MM.1S (cell line): ENCODE data around the gene AP5Z1.

Source experiments
- DNase-seq: peaks from one replicate; pipeline ENCODE4 v3.0.0-alpha.2; 2015
- H2AFZ ChIP-seq: fragments of 300-600 bp; sonication (generic); 2 replicates; pipeline ENCODE4 v1.6.0; 2016; ENCODE audit warnings: antibody characterized with exemption, low read length
- H3F3A ChIP-seq: fragments of 300-600 bp; sonication (generic); 2 replicates; pipeline ENCODE4 v1.6.1; 2016; ENCODE audit warnings: mild to moderate bottlenecking, antibody characterized with exemption, low read length, moderate library complexity, mixed read lengths; ENCODE audit not compliant: insufficient read depth
- H3K27ac ChIP-seq: fragments of 300-600 bp; sonication (generic); 2 replicates; pipeline ENCODE4 v1.5.1; 2016; ENCODE audit warnings: mild to moderate bottlenecking, low read length
- H3K27me3 ChIP-seq: fragments of 300-600 bp; sonication (generic); replicated peaks from 2 replicates; pipeline ENCODE4 v1.6.0; 2016; ENCODE audit warnings: low read length; ENCODE audit not compliant: insufficient read depth
- H3K36me3 ChIP-seq: fragments of 300-600 bp; sonication (generic); replicated peaks from 2 replicates; pipeline ENCODE4 v1.6.1; 2016; ENCODE audit warnings: mild to moderate bottlenecking, low read length, mixed read lengths; ENCODE audit not compliant: insufficient read depth
- H3K4me1 ChIP-seq: fragments of 300-600 bp; sonication (generic); 2 replicates; pipeline ENCODE4 v1.6.1; 2016; ENCODE audit warnings: low read length, mixed read lengths
- H3K4me2 ChIP-seq: fragments of 300-600 bp; sonication (generic); 2 replicates; pipeline ENCODE4 v1.6.0; 2016; ENCODE audit warnings: low read depth, low read length
- H3K4me3 ChIP-seq: fragments of 300-600 bp; sonication (generic); 2 replicates; pipeline ENCODE4 v1.5.1; 2016; ENCODE audit warnings: low read length, mixed read lengths
- H3K79me2 ChIP-seq: fragments of 300-600 bp; sonication (generic); 2 replicates; pipeline ENCODE4 v1.6.1; 2016; ENCODE audit warnings: mixed run types, low read length, mixed read lengths
- H3K9ac ChIP-seq: fragments of 300-600 bp; sonication (generic); 2 replicates; pipeline ENCODE4 v1.6.1; 2016; ENCODE audit warnings: low read length, mixed read lengths
- H3K9me2 ChIP-seq: fragments of 300-600 bp; sonication (generic); replicated peaks from 2 replicates; pipeline ENCODE4 v1.6.1; 2016; ENCODE audit warnings: mild to moderate bottlenecking, low read length, mixed read lengths; ENCODE audit not compliant: insufficient read depth
- H3K9me3 ChIP-seq: fragments of 300-600 bp; sonication (generic); replicated peaks from 2 replicates; pipeline ENCODE4 v1.6.1; 2016; ENCODE audit warnings: mild to moderate bottlenecking, low read length, mixed read lengths; ENCODE audit not compliant: insufficient read depth
- H4K20me1 ChIP-seq: fragments of 300-600 bp; sonication (generic); 2 replicates; pipeline ENCODE4 v1.6.1; 2016; ENCODE audit warnings: mild to moderate bottlenecking, low read length, moderate library complexity, mixed read lengths; ENCODE audit not compliant: insufficient read depth
- EZH2 ChIP-seq: fragments of 300-600 bp; sonication (generic); optimal IDR thresholded peaks from 2 replicates; pipeline ENCODE3; 2017; ENCODE audit warnings: low read depth, mild to moderate bottlenecking, antibody characterized with exemption, low read length, mixed read lengths
- EZH2phosphoT487 ChIP-seq: fragments of 300-600 bp; sonication (generic); IDR thresholded peaks from 2 replicates; pipeline ENCODE4 v1.6.1; 2018; ENCODE audit warnings: antibody characterized with exemption, low read length
- TF ChIP-seq, protein P1 (sequence below): fragments of 300-600 bp; sonication (generic); IDR thresholded peaks from 2 replicates; pipeline ENCODE4 v1.5.1; 2016; ENCODE audit warnings: antibody characterized with exemption, low read length, mixed read lengths

Gene AP5Z1

DNA sequence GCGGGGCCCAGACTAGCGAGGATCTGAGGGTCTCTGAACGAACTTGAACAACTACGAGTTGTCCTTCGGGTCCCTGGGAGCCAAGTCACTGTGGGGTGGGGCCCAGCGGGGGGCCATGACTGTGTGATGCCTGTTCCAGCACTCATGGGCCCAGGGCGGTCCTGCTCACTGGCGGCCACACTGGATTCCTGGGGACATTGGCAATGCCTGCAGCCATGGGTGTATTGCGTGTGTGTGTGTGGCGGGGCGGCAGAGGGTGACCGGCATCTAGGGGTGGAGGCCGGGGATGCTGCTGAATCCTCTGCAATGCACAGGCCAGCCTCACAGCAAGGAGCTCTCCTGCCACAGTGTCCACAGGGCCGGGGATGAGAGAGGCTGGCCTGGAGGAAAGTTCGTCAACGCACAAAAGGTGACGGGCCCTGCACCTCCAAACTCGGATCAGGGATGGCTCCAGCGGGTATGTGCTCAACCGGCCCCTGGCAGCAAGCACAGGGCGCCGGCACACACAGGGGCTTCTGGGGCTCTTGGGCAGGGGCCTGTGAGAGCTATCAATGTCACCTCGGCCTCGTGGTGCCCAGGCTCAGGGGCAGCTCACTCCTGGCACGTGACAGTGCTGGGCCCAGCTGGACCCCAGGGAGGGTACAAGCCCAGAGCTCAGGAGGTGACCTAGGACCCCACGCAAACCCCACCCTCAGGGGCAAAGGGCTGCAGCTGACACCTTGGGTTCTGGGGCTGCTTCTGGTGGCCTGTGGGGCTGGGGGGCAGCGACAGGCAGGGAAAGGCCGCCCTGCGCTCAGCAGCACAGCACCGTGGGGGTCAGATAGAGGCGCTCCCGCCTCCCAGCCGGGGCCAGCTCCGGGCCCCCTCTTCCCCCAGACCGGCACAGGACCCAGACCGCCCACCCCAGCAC, 58.5 kb downstream of the AP5Z1 start:
- no peaks in the 10 kb centered on the region for H4K20me1 ChIP-seq
- no peak for TF ChIP-seq EZH2
- TF ChIP-seq EZH2phosphoT487: no peak
- H3K4me3 ChIP-seq: no peak overlapping the region
- H3K79me2 ChIP-seq: no peaks in the 10 kb centered on the region
- no peak overlapping the region for H3K27ac ChIP-seq
- no peak for DNase-seq
- H3K4me2 ChIP-seq: no peak overlapping the region
- no peaks in the 10 kb centered on the region for H3K9me2 ChIP-seq
- H3F3A ChIP-seq: no peaks in the 10 kb centered on the region
- H3K4me1 ChIP-seq: no peaks in the 10 kb centered on the region
- no peaks in the 10 kb centered on the region for H3K36me3 ChIP-seq
- H3K27me3 ChIP-seq: peaks cover 48% of the 10 kb centered on the region
- H3K9ac ChIP-seq: no peak overlapping the region
- no peak overlapping the region for H2AFZ ChIP-seq
- no peaks in the 10 kb centered on the region for H3K9me3 ChIP-seq

DNA sequence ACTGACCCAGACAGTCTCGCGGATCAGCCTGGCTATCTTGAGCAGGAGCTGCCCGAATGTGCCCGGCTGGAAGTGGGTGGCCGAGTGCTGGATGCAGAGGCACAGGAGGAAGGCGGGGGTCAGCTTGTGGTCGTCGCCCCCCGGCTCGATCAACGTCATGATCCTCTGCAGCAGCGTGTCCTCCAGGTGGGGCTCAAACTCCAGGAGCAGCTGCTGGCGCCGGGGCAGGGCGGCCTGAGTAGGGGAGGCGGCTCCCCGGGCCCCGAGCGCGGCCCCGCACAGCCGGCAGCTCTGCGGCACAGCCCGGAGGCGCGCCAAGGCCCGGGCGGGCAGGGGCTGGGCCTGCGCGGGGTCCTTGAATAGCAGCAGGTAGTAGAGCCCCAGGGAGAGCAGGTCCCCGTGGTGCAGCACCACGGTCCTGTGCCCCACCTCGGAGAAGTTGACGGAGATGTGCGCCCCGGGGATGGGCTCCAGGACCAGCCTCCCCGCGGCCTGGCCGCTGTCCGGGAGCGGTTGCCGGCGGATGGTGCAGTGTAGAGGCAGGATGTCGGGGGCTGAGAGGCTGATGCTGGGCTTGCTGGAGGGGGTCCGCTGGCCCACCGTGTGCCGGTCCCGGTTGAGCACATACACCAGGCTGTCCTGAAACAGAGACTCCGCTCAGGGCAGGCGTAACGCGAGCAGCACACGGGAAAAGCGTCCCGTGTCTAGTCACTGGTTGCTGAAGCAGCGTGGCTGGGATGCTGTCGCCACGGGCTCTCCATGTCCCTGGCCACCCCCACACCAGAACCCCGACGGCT, 59.4 kb downstream of the AP5Z1 start:
- DNase-seq: no peak
- Histone ChIP-seq H4K20me1 (no peaks in the 10 kb centered on the region), H3K79me2 (no peaks in the 10 kb centered on the region), H3K27me3 (peaks cover 55% of the 10 kb centered on the region), H3K9ac (no peak overlapping the region), H3K9me2 (no peaks in the 10 kb centered on the region), H3K4me2 (no peak overlapping the region), H2AFZ (no peak overlapping the region), H3F3A (no peaks in the 10 kb centered on the region), H3K36me3 (no peaks in the 10 kb centered on the region), H3K27ac (no peak overlapping the region), H3K4me3 (no peak overlapping the region), H3K4me1 (no peaks in the 10 kb centered on the region), H3K9me3 (no peaks in the 10 kb centered on the region)
- TF ChIP-seq EZH2: no peak
- TF ChIP-seq EZH2phosphoT487: no peak
- TF ChIP-seq, protein P1, sequence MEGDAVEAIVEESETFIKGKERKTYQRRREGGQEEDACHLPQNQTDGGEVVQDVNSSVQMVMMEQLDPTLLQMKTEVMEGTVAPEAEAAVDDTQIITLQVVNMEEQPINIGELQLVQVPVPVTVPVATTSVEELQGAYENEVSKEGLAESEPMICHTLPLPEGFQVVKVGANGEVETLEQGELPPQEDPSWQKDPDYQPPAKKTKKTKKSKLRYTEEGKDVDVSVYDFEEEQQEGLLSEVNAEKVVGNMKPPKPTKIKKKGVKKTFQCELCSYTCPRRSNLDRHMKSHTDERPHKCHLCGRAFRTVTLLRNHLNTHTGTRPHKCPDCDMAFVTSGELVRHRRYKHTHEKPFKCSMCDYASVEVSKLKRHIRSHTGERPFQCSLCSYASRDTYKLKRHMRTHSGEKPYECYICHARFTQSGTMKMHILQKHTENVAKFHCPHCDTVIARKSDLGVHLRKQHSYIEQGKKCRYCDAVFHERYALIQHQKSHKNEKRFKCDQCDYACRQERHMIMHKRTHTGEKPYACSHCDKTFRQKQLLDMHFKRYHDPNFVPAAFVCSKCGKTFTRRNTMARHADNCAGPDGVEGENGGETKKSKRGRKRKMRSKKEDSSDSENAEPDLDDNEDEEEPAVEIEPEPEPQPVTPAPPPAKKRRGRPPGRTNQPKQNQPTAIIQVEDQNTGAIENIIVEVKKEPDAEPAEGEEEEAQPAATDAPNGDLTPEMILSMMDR: no peak

DNA sequence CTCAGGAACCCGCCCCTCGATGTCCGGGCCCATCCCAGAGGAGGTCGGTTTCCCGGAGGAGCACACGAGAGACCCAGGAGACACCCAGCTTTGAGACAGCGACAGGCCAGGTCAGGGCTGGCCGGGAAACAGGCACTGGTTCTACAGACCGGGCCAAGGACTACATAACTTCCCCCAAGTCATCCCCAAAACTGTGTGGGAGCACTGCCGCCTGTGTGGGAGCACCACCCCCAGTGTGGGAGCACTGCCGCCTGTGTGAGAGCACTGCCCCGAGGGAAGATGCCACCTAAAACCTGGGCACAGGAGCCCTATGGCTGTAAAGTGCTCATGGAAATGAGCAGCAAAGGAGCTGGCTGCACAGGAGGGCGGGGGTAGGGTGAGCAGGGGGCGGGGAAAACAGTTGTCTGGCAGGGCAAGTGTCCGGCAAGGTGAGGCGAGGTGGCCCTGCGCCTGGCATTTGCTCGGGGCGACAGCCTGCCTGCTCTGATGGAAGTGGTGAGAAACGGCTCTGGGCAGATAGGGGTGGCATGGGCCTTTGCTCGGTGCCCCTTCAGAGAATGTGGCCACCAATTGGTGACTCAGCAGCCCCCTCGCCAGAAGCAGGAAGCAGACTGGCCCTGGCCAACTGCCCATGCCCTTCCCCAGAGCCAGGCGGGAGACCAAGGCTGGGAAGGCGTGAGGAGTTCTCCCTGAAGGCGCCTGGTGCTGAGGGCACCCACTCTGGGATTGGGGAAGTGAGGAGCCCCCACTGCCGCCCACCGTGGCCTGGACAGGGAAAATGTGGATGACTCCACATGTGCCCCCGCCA, 60.2 kb downstream of the AP5Z1 start:
- DNase-seq: no peak
- no peak overlapping the region for H3K9ac ChIP-seq
- H4K20me1 ChIP-seq: no peaks in the 10 kb centered on the region
- H3K36me3 ChIP-seq: no peaks in the 10 kb centered on the region
- no peaks in the 10 kb centered on the region for H3F3A ChIP-seq
- H3K4me1 ChIP-seq: no peaks in the 10 kb centered on the region
- TF ChIP-seq, protein P1: no peak
- TF ChIP-seq EZH2: no peak
- no peak for TF ChIP-seq EZH2phosphoT487
- no peak overlapping the region for H2AFZ ChIP-seq
- no peaks in the 10 kb centered on the region for H3K9me2 ChIP-seq
- H3K4me2 ChIP-seq: no peak overlapping the region
- no peak overlapping the region for H3K27ac ChIP-seq
- H3K9me3 ChIP-seq: no peaks in the 10 kb centered on the region
- no peaks in the 10 kb centered on the region for H3K79me2 ChIP-seq
- peaks cover 59% of the 10 kb centered on the region for H3K27me3 ChIP-seq
- no peak overlapping the region for H3K4me3 ChIP-seq
